GM12878 (cell line): Measurements from ENCODE around the gene PDE6C. TPM values are rescaled to one million over a fixed set of nuclear protein-coding genes. Genes with fewer than 3 reads are reported as not detected.

ENCODE experiments used
- ATAC-seq: fragments of 200-7000 bp; cut with Tn5 transposase; 3 replicates; pipeline ENCODE4 v1.9.1; 2020; ENCODE audit warnings: mild to moderate bottlenecking, moderate library complexity
- BruUV-seq: library from RNA; stranded (reverse); fragments of 400-500 nt; replicated peaks from 2 replicates; lab custom pipeline; 2021; lab: Mats Ljungman, UMichigan
- CTCF ChIA-PET: fragments of 300-600 bp; sonication (Branson Sonifier 250); formaldehyde crosslinking; extraction: SDS; loops from one replicate; lab custom pipeline; 2021; ENCODE audit warnings: inconsistent platforms; lab: Yijun Ruan, JAX
- POLR2A ChIA-PET: fragments of 350-600 bp; formaldehyde crosslinking; extraction: SDS; loops from one replicate; lab custom pipeline; 2021; ENCODE audit warnings: inconsistent platforms; lab: Charles Lee
- RAD21 ChIA-PET: fragments of 300-600 bp; sonication (Branson Sonifier 250); formaldehyde crosslinking; loops from one replicate; lab custom pipeline; 2023; ENCODE audit warnings: antibody characterized with exemption; ENCODE audit not compliant: unreplicated experiment; lab: Charles Lee
- SMC1A ChIA-PET: fragments of 300-600 bp; sonication (Branson Sonifier 250); formaldehyde crosslinking; loops from one replicate; lab custom pipeline; 2023; ENCODE audit not compliant: unreplicated experiment, uncharacterized antibody; lab: Charles Lee
- DNase-seq: peaks from one replicate; pipeline ENCODE4 v3.0.0-alpha.2; 2011; ENCODE audit warnings: low read depth, low spot score
- FAIRE-seq: peaks from 3 replicates; lab custom pipeline; 2011; peaks lifted over from hg19 to GRCh38; lab: Jason Lieb, UNC
- H2AFZ ChIP-seq: 2 replicates; pipeline ENCODE4 v1.6.0; 2011; ENCODE audit warnings: low read depth, low read length, control low read depth; ENCODE audit not compliant: control insufficient read depth
- H3K27ac ChIP-seq: 2 replicates; pipeline ENCODE4 v1.5.1; 2011; ENCODE audit warnings: control low read depth; ENCODE audit not compliant: control insufficient read depth, insufficient read depth
- H3K27me3 ChIP-seq, 2 experiments: replicated peaks in 1 of 2; 2 replicates each; pipeline versions ENCODE4 v1.6.0 to v1.6.1; 2011; ENCODE audit warnings: low read length in 1 of 2; ENCODE audit not compliant: control insufficient read depth in 2 of 2, insufficient read depth in 2 of 2
- H3K36me3 ChIP-seq, 2 experiments: 2 replicates each; pipeline ENCODE4 v1.5.1; 2011; ENCODE audit warnings: low read length in 1 of 2; ENCODE audit not compliant: control insufficient read depth in 2 of 2, insufficient read depth in 2 of 2
- H3K4me1 ChIP-seq: 2 replicates; pipeline ENCODE4 v1.6.1; 2011; ENCODE audit warnings: mild to moderate bottlenecking, low read length, moderate library complexity, mixed read lengths; ENCODE audit not compliant: control insufficient read depth, insufficient read depth
- H3K4me2 ChIP-seq: 2 replicates; pipeline ENCODE4 v1.6.0; 2011; ENCODE audit warnings: control low read depth; ENCODE audit not compliant: control insufficient read depth, insufficient read depth
- H3K4me3 ChIP-seq: fragments of 200-600 bp; sonication (generic); 2 replicates; pipeline ENCODE4 v1.5.1; 2016
- H3K79me2 ChIP-seq: 2 replicates; pipeline ENCODE4 v1.6.0; 2011; ENCODE audit warnings: low read length; ENCODE audit not compliant: control insufficient read depth, insufficient read depth
- H3K9ac ChIP-seq: 2 replicates; pipeline ENCODE4 v1.8.0; 2011; ENCODE audit warnings: low read length, control low read depth, mixed read lengths; ENCODE audit not compliant: control insufficient read depth, insufficient read depth
- H3K9me3 ChIP-seq: replicated peaks from 3 replicates; pipeline ENCODE4 v1.5.1; 2011; ENCODE audit warnings: mild to moderate bottlenecking, low read length; ENCODE audit not compliant: control insufficient read depth, insufficient read depth
- H4K20me1 ChIP-seq: 2 replicates; pipeline ENCODE4 v1.6.0; 2011; ENCODE audit not compliant: control insufficient read depth, insufficient read depth
- BACH1 ChIP-seq: fragments of 450-650 bp; IDR thresholded peaks from 2 replicates; pipeline ENCODE4 v1.6.1; 2017; ENCODE audit warnings: mild to moderate bottlenecking, borderline replicate concordance
- CBX3 ChIP-seq: fragments of 200-600 bp; sonication (generic); IDR thresholded peaks from 2 replicates; pipeline ENCODE4 v1.6.1; 2016; ENCODE audit warnings: low read depth, borderline replicate concordance
- PAX5 ChIP-seq: IDR thresholded peaks from 2 replicates; pipeline ENCODE4 v1.6.1; 2011; ENCODE audit warnings: low read depth, low read length, borderline replicate concordance
- PML ChIP-seq: IDR thresholded peaks from 2 replicates; pipeline ENCODE4 v1.6.1; 2012; ENCODE audit warnings: low read length, inconsistent platforms
- POLR2AphosphoS5 ChIP-seq: IDR thresholded peaks from 2 replicates; pipeline ENCODE4 v1.6.1; 2011; ENCODE audit warnings: mild to moderate bottlenecking, low read length, inconsistent platforms
- YY1 ChIP-seq: IDR thresholded peaks from 2 replicates; pipeline ENCODE4 v1.6.1; 2011; ENCODE audit warnings: low read depth, mild to moderate bottlenecking, low read length
- ZNF207 ChIP-seq: fragments of 450-650 bp; IDR thresholded peaks from 2 replicates; pipeline ENCODE4 v1.6.1; 2014; ENCODE audit warnings: antibody characterized with exemption, mild to moderate bottlenecking, borderline replicate concordance
- ZNF217 ChIP-seq: fragments of 450-650 bp; IDR thresholded peaks from 2 replicates; pipeline ENCODE4 v1.6.1; 2017; ENCODE audit warnings: antibody characterized with exemption, mild to moderate bottlenecking
- WGBS: methylation state at CpG from one replicate; pipeline ENCODE4 v1.1.6; 2016; ENCODE audit warnings: low lambda C conversion rate; ENCODE audit not compliant: insufficient replicate concordance, insufficient coverage; ENCODE audit errors: missing lambda C conversion rate; 5-methylcytosine and 5-hydroxymethylcytosine counted together
- in situ Hi-C: fragments of 300-500 bp; cut with MboI; formaldehyde crosslinking; loops from 9 replicates; pipeline ENCODE4 v1.14.3; 2018; ENCODE audit warnings: mixed read lengths
- intact Hi-C: fragments of 100-400 bp; cut with micrococcal nuclease; formaldehyde crosslinking; loops from one replicate; pipeline ENCODE4 v1.14.2; 2022; ENCODE audit not compliant: unreplicated experiment
- polyA plus RNA-seq, 11 experiments: library from polyadenylated mRNA; depleted of rRNA in 4 of 11; unstranded in 6 of 11; stranded (reverse) in 5 of 11; fragments of >200 nt; fragmentation: Nextera tagmentation in 4 of 11; fragmentation: Illumina TruSeq in 1 of 11; extraction: Ambion mirVana in 4 of 11; extraction: Trizol in 1 of 11; gene quantifications; 1 replicate in 1 of 11; 2 replicates in 10 of 11; pipeline versions ENCODE4 v1.2.1 to v1.2.3, GENCODE V29; 2011 to 2016; ENCODE audit warnings: inconsistent platforms in 2 of 11, missing spikeins in 2 of 11, low read depth in 1 of 11
- total RNA-seq, 4 experiments: library from RNA; depleted of rRNA in 3 of 4; stranded (reverse); fragments of >200 nt in 3 of 4; fragmentation: Illumina TruSeq in 1 of 4; extraction: Trizol in 1 of 4; gene quantifications; 2 replicates each; pipeline versions ENCODE4 v1.2.1 to v1.2.3, GENCODE V29; 2013 to 2021
- TF ChIP-seq, protein P1 (sequence below), 3 experiments: IDR thresholded peaks in 2 of 3; conservative IDR thresholded peaks in 1 of 3; 2 replicates each; pipeline ENCODE4 v1.5.1; 2011; ENCODE audit warnings: low read depth in 3 of 3, low read length in 3 of 3, mild to moderate bottlenecking in 3 of 3, control low read depth in 2 of 3, moderate library complexity in 2 of 3, inconsistent platforms in 1 of 3, mixed read lengths in 1 of 3; ENCODE audit not compliant: control insufficient read depth in 2 of 3, insufficient read depth in 1 of 3; ENCODE audit errors: extremely low read depth in 1 of 3
- TF ChIP-seq, protein P2 (sequence below): fragments of 450-650 bp; formaldehyde crosslinking; IDR thresholded peaks from 2 replicates; pipeline ENCODE4 v1.5.0; 2022; ENCODE audit warnings: mild to moderate bottlenecking, missing genetic modification characterization
- TF ChIP-seq, protein P3 (sequence below): fragments of 450-650 bp; IDR thresholded peaks from 2 replicates; pipeline ENCODE4 v1.6.1; 2017; ENCODE audit warnings: low read depth, mild to moderate bottlenecking, moderate library complexity
- TF ChIP-seq, protein P4 (sequence below): IDR thresholded peaks from 2 replicates; pipeline ENCODE4 v1.6.1; 2012; ENCODE audit warnings: low read length, inconsistent platforms

PDE6C gene
- total and polyA plus RNA-seq, 10 of the 15 experiments (the other 5 are each of a cell fraction or from before 2014, with no cell fraction given), result not detected

DNA sequence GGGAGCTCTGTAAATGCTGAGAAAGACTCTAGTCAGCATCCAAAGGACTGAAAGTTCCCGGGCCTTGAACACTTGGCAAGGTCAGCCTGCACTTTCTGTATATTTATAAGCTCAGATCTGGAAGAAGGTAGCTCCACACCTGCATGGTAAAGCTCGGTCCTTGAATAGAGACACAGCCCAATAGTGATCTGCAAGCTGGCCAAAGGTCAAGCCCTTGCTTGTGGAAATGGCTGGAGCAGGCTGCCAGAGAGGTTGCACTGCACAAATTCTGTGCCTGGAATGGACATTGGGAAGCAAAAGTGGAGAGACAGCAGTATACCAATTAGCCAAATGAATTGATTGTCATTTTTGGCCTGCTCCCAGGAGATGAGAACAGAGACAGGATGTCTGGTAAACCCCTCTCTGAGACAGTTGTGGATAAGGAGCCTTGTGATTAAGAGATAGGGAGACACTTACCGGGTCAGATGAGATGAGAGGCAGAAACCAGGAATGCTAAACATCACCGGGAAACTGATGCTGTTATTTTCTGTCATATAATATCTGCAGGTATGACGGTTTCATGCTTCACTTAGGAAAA is 98.1 kb downstream of the PDE6C start:
- Histone ChIP-seq H3K79me2 (no peaks in the 10 kb centered on the region), H3K4me3 (no peak overlapping the region), H4K20me1 (no peaks in the 10 kb centered on the region), H3K4me1 (peaks cover 5% of the 10 kb centered on the region; the same call in 1 of the 2 replicates), H3K9ac (no peak overlapping the region), H3K9me3 (no peaks in the 10 kb centered on the region), H3K27me3 (no peaks in the 10 kb centered on the region), H3K27ac (no peak overlapping the region), H3K4me2 (no peak overlapping the region), H2AFZ (no peak overlapping the region), H3K36me3 (no peaks in the 10 kb centered on the region)
- no peak for FAIRE-seq
- TF ChIP-seq YY1, result no peak
- TF ChIP-seq, protein P1, sequence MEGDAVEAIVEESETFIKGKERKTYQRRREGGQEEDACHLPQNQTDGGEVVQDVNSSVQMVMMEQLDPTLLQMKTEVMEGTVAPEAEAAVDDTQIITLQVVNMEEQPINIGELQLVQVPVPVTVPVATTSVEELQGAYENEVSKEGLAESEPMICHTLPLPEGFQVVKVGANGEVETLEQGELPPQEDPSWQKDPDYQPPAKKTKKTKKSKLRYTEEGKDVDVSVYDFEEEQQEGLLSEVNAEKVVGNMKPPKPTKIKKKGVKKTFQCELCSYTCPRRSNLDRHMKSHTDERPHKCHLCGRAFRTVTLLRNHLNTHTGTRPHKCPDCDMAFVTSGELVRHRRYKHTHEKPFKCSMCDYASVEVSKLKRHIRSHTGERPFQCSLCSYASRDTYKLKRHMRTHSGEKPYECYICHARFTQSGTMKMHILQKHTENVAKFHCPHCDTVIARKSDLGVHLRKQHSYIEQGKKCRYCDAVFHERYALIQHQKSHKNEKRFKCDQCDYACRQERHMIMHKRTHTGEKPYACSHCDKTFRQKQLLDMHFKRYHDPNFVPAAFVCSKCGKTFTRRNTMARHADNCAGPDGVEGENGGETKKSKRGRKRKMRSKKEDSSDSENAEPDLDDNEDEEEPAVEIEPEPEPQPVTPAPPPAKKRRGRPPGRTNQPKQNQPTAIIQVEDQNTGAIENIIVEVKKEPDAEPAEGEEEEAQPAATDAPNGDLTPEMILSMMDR (IDR thresholded peaks at IDR 0.05 in 2 of 3, conservative IDR thresholded peaks at IDR 0.05 in 1 of 3; ENCODE audit: control insufficient read depth in 2 of 3, extremely low read depth in 1 of 3, insufficient read depth in 1 of 3, low read depth in 3 of 3, low read length in 3 of 3), result no peak
- TF ChIP-seq, protein P2, sequence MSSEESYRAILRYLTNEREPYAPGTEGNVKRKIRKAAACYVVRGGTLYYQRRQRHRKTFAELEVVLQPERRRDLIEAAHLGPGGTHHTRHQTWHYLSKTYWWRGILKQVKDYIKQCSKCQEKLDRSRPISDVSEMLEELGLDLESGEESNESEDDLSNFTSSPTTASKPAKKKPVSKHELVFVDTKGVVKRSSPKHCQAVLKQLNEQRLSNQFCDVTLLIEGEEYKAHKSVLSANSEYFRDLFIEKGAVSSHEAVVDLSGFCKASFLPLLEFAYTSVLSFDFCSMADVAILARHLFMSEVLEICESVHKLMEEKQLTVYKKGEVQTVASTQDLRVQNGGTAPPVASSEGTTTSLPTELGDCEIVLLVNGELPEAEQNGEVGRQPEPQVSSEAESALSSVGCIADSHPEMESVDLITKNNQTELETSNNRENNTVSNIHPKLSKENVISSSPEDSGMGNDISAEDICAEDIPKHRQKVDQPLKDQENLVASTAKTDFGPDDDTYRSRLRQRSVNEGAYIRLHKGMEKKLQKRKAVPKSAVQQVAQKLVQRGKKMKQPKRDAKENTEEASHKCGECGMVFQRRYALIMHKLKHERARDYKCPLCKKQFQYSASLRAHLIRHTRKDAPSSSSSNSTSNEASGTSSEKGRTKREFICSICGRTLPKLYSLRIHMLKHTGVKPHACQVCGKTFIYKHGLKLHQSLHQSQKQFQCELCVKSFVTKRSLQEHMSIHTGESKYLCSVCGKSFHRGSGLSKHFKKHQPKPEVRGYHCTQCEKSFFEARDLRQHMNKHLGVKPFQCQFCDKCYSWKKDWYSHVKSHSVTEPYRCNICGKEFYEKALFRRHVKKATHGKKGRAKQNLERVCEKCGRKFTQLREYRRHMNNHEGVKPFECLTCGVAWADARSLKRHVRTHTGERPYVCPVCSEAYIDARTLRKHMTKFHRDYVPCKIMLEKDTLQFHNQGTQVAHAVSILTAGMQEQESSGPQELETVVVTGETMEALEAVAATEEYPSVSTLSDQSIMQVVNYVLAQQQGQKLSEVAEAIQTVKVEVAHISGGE (CRISPR knock-in tag), result no peak
- TF ChIP-seq, protein P3, sequence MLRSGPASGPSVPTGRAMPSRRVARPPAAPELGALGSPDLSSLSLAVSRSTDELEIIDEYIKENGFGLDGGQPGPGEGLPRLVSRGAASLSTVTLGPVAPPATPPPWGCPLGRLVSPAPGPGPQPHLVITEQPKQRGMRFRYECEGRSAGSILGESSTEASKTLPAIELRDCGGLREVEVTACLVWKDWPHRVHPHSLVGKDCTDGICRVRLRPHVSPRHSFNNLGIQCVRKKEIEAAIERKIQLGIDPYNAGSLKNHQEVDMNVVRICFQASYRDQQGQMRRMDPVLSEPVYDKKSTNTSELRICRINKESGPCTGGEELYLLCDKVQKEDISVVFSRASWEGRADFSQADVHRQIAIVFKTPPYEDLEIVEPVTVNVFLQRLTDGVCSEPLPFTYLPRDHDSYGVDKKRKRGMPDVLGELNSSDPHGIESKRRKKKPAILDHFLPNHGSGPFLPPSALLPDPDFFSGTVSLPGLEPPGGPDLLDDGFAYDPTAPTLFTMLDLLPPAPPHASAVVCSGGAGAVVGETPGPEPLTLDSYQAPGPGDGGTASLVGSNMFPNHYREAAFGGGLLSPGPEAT, result no peak
- no peak for TF ChIP-seq POLR2AphosphoS5
- no peak for TF ChIP-seq BACH1
- TF ChIP-seq, protein P4, sequence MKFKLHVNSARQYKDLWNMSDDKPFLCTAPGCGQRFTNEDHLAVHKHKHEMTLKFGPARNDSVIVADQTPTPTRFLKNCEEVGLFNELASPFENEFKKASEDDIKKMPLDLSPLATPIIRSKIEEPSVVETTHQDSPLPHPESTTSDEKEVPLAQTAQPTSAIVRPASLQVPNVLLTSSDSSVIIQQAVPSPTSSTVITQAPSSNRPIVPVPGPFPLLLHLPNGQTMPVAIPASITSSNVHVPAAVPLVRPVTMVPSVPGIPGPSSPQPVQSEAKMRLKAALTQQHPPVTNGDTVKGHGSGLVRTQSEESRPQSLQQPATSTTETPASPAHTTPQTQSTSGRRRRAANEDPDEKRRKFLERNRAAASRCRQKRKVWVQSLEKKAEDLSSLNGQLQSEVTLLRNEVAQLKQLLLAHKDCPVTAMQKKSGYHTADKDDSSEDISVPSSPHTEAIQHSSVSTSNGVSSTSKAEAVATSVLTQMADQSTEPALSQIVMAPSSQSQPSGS, result no peak
- no peak for TF ChIP-seq ZNF217
- no peak for TF ChIP-seq CBX3
- no peak for TF ChIP-seq ZNF207
- no peak for TF ChIP-seq PAX5
- TF ChIP-seq PML, result no peak
- in situ Hi-C loops (no loop called here), intact Hi-C loops (no loop called here)
- BruUV-seq, result no TSS peak
- ChIA-PET RAD21 (no interaction called here), POLR2A (no interaction called here), SMC1A (interaction anchor here (0.6 kb wide), 1 partner anchor 105 kb away, joined by 3 read pairs; no protein-coding TSS in a partner anchor), CTCF (interaction anchor here (0.8 kb wide), 1 partner anchor 8 kb away, joined by 3 read pairs; the partner anchor contains the start of gene FRA10AC1)
- no peak for DNase-seq
- 78% methylated on average over 5 of the region's 5 CpGs for WGBS
- ATAC-seq, result no peak
